GM13976 (cell line): ENCODE data around the gene DZIP3.
"Not testable (repeated sequence)": the region's sequence is repeated elsewhere in the genome, so short reads cannot be mapped to it uniquely, and the experiment has no call there.

ENCODE experiments used
- DNase-seq: peaks from one replicate; pipeline ENCODE4 v3.0.0; 2012; ENCODE audit warnings: low spot score
- CTCF ChIP-seq: IDR thresholded peaks from 2 replicates; pipeline ENCODE4 v1.5.1; 2012; ENCODE audit warnings: borderline replicate concordance, mild to moderate bottlenecking; ENCODE audit not compliant: insufficient read depth; ENCODE audit errors: extremely low read depth, missing control alignments, control extremely low read depth
- in situ Hi-C: fragments of 300-500 bp; cut with MboI; formaldehyde crosslinking; loops from one replicate; pipeline ENCODE4 v1.12.0; 2022; ENCODE audit warnings: low sequenced_read_pairs, mixed read lengths, inconsistent platforms; ENCODE audit not compliant: unreplicated experiment

The DZIP3 gene

GRCh38 chr3:108608750-108609149 is 19.2 kb downstream of the DZIP3 start:
- no peak for TF ChIP-seq CTCF
- in situ Hi-C loops, result no loop called here
- DNase-seq, result no peak

GRCh38 chr3:108610651-108611050 is 21.1 kb downstream of the DZIP3 start:
- in situ Hi-C loops, result no loop called here
- DNase-seq, result no peak
- TF ChIP-seq CTCF, result no peak

- in situ Hi-C loops, result not testable (repeated sequence)
Measured at GRCh38 chr3:108616090-108616489, 26.6 kb downstream of the DZIP3 start.

GRCh38 chr3:108620250-108620649 is 30.7 kb downstream of the DZIP3 start:
- DNase-seq, result no peak

More at GRCh38 chr3:108616090-108616489, 26.6 kb downstream of the DZIP3 start:
- not testable (repeated sequence) for DNase-seq

GRCh38 chr3:108623504-108623903 is 34.0 kb downstream of the DZIP3 start:
- in situ Hi-C loops, result no loop called here
- TF ChIP-seq CTCF, result no peak
- DNase-seq, result no peak

More at GRCh38 chr3:108620250-108620649, 30.7 kb downstream of the DZIP3 start:
- TF ChIP-seq CTCF, result no peak
- in situ Hi-C loops, result no loop called here

GRCh38 chr3:108629974-108630373 is 40.5 kb downstream of the DZIP3 start:
- DNase-seq, result no peak

GRCh38 chr3:108642526-108642925 is 53.0 kb downstream of the DZIP3 start:
- no peak for TF ChIP-seq CTCF
- DNase-seq, result no peak
- in situ Hi-C loops, result no loop called here

More at GRCh38 chr3:108629974-108630373, 40.5 kb downstream of the DZIP3 start:
- no peak for TF ChIP-seq CTCF
- in situ Hi-C loops, result no loop called here
